ENCODE measurements around the gene LRRC7. TPM values are rescaled to one million over a fixed set of nuclear protein-coding genes. Genes with fewer than 3 reads are reported as not detected.

The LRRC7 gene
- total RNA-seq, 4 donors from 2014 or later = under 0.01 TPM; not detected in 3

DNA sequence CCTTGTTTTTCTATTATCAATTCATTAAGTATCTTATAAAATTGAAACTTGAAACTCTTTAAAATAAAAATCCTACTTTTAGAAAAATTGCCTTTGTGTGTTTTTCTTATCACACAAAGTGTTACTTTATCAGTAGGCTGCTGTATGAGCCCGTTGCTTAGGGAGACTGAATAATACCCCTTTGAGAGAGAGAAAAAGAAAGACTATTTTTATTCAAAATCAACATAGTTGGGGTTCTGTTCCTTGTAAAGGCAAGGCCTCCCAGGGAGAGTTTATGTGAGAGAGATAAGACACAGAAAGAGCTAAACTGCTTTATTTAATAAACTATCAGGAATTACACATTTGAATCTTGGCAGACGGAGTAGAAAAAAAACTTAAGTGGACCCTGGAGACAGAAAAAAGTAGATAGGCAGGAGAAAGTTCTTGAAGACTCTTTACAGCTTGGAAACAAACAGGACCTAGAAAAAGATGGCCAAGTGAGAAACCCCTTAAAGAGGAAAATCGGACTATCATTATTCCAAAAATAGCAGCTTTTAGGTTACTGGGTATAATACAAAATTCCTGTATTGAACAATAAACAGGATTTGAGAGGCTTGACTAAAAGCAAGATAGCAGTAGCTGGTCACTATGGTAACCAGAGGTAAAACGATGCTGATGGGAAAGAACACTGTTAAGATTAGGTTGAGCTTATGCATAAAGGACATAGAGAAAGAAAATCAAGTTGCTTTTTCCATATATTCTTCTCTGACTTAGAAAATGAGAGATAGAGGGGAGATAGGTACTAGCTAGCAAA lies 170.9 kb downstream of the LRRC7 start:
- TF ChIP-seq, protein P1, sequence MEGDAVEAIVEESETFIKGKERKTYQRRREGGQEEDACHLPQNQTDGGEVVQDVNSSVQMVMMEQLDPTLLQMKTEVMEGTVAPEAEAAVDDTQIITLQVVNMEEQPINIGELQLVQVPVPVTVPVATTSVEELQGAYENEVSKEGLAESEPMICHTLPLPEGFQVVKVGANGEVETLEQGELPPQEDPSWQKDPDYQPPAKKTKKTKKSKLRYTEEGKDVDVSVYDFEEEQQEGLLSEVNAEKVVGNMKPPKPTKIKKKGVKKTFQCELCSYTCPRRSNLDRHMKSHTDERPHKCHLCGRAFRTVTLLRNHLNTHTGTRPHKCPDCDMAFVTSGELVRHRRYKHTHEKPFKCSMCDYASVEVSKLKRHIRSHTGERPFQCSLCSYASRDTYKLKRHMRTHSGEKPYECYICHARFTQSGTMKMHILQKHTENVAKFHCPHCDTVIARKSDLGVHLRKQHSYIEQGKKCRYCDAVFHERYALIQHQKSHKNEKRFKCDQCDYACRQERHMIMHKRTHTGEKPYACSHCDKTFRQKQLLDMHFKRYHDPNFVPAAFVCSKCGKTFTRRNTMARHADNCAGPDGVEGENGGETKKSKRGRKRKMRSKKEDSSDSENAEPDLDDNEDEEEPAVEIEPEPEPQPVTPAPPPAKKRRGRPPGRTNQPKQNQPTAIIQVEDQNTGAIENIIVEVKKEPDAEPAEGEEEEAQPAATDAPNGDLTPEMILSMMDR (IDR thresholded peaks at IDR 0.05) = no peak
- no peak for TF ChIP-seq POLR2A (IDR thresholded peaks at IDR 0.05)
- no peaks in the 10 kb centered on the region for H3K27me3 ChIP-seq
- 44 to 46% methylated on average over 4 of the region's 4 CpGs for WGBS, 2 donors
- no peaks in the 10 kb centered on the region for H3K36me3 ChIP-seq
- no peaks in the 10 kb centered on the region for H3K4me1 ChIP-seq
- no peak overlapping the region for H3K4me3 ChIP-seq
- no peaks in the 10 kb centered on the region for H3K9me3 ChIP-seq
- DNase-seq = no peak
- intact Hi-C loops (cut with DNase I) = no loop called here
- no peak overlapping the region for H3K27ac ChIP-seq

DNA sequence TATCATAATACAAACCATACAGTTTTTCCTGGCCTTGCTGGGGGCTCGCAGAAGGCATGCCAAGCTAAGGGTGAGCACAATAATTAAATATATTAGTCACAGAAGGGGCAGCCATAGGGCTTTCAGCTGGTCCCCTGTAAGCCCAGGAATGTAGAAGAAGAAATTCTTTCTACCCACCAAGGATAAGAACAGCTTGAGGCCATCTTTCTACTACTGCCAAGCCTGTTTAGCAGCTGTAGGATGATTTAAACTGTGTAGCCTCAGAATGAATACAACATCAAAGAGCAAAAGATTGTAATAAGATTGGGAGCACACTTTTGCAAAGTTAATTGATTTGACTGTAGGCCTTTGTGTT lies 171.5 kb downstream of the LRRC7 start:
- Histone ChIP-seq H3K27ac (no peak overlapping the region), H3K4me1 (no peaks in the 10 kb centered on the region), H3K4me3 (no peak overlapping the region), H3K9me3 (no peaks in the 10 kb centered on the region), H3K27me3 (no peaks in the 10 kb centered on the region), H3K36me3 (no peaks in the 10 kb centered on the region)
- DNase-seq = no peak
- TF ChIP-seq, protein P1 (IDR thresholded peaks at IDR 0.05) = no peak
- 60 to 71% methylated on average over 1 of the region's 1 CpG for WGBS, 2 donors
- intact Hi-C loops (cut with DNase I) = no loop called here

DNA sequence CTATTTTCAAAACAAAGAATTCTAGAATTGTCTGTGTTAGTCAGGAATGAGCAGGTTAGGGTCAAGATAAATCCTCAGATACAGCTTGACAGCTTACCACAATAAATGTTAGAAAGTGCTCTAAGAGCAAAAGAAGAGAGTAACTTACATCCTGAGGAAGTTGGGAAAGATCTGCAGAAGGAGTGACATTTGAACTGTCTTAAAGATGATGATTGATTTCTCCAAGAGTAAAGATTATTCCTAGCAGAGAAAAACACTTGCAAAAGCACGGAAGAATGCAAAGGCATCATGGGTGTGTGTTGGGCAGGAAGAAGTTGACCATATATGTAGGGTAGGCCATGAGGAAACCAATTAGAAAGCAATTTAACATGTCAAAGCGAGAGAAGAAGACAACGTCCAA lies 175.4 kb downstream of the LRRC7 start:
- no peak overlapping the region for H3K27ac ChIP-seq
- intact Hi-C loops (cut with DNase I) = no loop called here
- 45 to 53% methylated on average over 3 of the region's 3 CpGs for WGBS, 2 donors
- H3K4me1 ChIP-seq = no peaks in the 10 kb centered on the region
- H3K36me3 ChIP-seq = no peaks in the 10 kb centered on the region
- no peaks in the 10 kb centered on the region for H3K27me3 ChIP-seq
- H3K4me3 ChIP-seq = no peak overlapping the region
- no peak for TF ChIP-seq POLR2A (IDR thresholded peaks at IDR 0.05)
- TF ChIP-seq, protein P1 (IDR thresholded peaks at IDR 0.05) = no peak
- DNase-seq = no peak
- no peaks in the 10 kb centered on the region for H3K9me3 ChIP-seq

DNA sequence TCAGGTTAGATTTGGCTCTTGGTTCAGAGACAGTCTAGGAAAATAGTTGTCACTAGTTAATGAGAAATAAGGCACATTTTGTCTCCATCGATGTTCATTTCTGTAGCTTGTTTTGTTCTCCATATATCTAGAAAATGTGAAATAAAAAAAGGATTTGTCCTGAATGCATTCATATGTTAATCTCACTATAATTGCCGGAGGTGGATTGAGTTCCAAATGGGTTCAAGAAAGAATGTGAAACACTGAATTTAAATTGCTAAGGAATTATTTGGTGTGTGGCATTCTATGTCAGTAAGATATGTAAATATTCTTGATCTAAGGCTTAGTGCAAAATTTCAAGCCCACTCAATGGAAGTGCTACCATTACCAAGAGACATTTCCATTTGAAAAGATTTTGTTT lies 176.7 kb downstream of the LRRC7 start:
- Histone ChIP-seq H3K27me3 (no peaks in the 10 kb centered on the region), H3K27ac (no peak overlapping the region), H3K4me3 (no peak overlapping the region), H3K9me3 (no peaks in the 10 kb centered on the region), H3K36me3 (no peaks in the 10 kb centered on the region), H3K4me1 (no peaks in the 10 kb centered on the region)
- WGBS, 2 donors = 73 to 82% methylated on average over 2 of the region's 2 CpGs
- intact Hi-C loops (cut with DNase I) = no loop called here
- no peak for DNase-seq
- TF ChIP-seq, protein P1 (IDR thresholded peaks at IDR 0.05) = no peak

DNA sequence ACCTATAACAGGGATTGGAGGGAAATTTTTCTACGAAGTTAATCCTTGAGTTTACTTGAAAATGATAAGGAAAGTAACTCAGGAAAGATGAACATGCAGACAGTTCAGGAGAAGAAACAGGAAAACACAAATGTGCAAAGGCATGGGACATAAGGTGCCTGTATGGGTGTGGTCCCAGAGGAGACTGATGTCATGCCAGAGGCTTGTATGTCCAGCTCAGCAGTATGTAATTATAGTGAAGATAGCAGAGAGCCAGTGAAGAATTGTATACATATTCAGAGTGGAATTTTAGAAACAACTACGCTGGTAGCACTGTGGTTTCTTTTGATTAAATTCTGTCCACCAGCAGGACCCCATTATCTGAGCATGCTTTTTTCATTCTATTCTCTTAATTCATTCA lies 179.5 kb downstream of the LRRC7 start:
- Histone ChIP-seq H3K36me3 (no peaks in the 10 kb centered on the region), H3K4me1 (no peaks in the 10 kb centered on the region), H3K27me3 (no peaks in the 10 kb centered on the region), H3K27ac (no peak overlapping the region), H3K4me3 (no peak overlapping the region), H3K9me3 (no peaks in the 10 kb centered on the region)
- TF ChIP-seq POLR2A (IDR thresholded peaks at IDR 0.05) = no peak
- TF ChIP-seq, protein P1 (IDR thresholded peaks at IDR 0.05) = no peak
- DNase-seq = no peak
- WGBS, 2 donors = 63 to 79% methylated on average over 2 of the region's 2 CpGs
- intact Hi-C loops (cut with DNase I) = no loop called here

All from esophagus squamous epithelium (tissue), 5 donors.